H1 (cell line): ENCODE data around the gene PLAC1. TPM values are rescaled to one million over a fixed set of nuclear protein-coding genes. Genes with fewer than 3 reads are reported as not detected.

Experiments
- BACH1 ChIP-seq: IDR thresholded peaks from 2 replicates; pipeline ENCODE4 v1.6.1; 2012; ENCODE audit warnings: low read length, improper control_type of control experiment
- GABPA ChIP-seq: IDR thresholded peaks from 2 replicates; pipeline ENCODE4 v1.6.1; 2011; ENCODE audit warnings: mild to moderate bottlenecking, low read length, moderate library complexity, borderline replicate concordance; ENCODE audit not compliant: insufficient read depth
- JUND ChIP-seq: IDR thresholded peaks from 2 replicates; pipeline ENCODE4 v1.6.1; 2011; ENCODE audit warnings: mild to moderate bottlenecking, improper control_type of control experiment, low read length
- SP4 ChIP-seq: IDR thresholded peaks from 2 replicates; pipeline ENCODE4 v1.6.1; 2012; ENCODE audit warnings: low read length, inconsistent platforms
- SUZ12 ChIP-seq: fragments of 200-600 bp; sonication (generic); IDR thresholded peaks from 2 replicates; pipeline ENCODE4 v1.6.1; 2012; ENCODE audit warnings: mild to moderate bottlenecking, inconsistent platforms, low read length, moderate library complexity, mixed read lengths
- polyA plus RNA-seq, 7 experiments: library from polyadenylated mRNA; depleted of rRNA in 3 of 7; stranded (reverse) in 5 of 7; unstranded in 2 of 7; fragments of >200 nt in 5 of 7; fragments of 200-250 nt in 2 of 7; gene quantifications; 1 replicate in 5 of 7; 2 replicates in 1 of 7; 4 replicates in 1 of 7; pipeline versions ENCODE4 v1.2.1 to v1.2.3, GENCODE V29; 2011 to 2013; ENCODE audit warnings: missing spikeins in 2 of 7, mixed read lengths in 2 of 7
- total RNA-seq: library from RNA; stranded (reverse); fragmentation: NEBNext Ultra II Directional; extraction: Animal tissue kit (Norgen Biotek cat#: 25700); gene quantifications from 2 replicates; pipeline ENCODE4 v1.2.1, GENCODE V29; 2021

PLAC1 gene
- total and polyA plus RNA-seq, 2 of the 8 experiments (the other 6 are each of a cell fraction or from before 2014, with no cell fraction given) = 1.8 TPM; not detected in 1

DNA sequence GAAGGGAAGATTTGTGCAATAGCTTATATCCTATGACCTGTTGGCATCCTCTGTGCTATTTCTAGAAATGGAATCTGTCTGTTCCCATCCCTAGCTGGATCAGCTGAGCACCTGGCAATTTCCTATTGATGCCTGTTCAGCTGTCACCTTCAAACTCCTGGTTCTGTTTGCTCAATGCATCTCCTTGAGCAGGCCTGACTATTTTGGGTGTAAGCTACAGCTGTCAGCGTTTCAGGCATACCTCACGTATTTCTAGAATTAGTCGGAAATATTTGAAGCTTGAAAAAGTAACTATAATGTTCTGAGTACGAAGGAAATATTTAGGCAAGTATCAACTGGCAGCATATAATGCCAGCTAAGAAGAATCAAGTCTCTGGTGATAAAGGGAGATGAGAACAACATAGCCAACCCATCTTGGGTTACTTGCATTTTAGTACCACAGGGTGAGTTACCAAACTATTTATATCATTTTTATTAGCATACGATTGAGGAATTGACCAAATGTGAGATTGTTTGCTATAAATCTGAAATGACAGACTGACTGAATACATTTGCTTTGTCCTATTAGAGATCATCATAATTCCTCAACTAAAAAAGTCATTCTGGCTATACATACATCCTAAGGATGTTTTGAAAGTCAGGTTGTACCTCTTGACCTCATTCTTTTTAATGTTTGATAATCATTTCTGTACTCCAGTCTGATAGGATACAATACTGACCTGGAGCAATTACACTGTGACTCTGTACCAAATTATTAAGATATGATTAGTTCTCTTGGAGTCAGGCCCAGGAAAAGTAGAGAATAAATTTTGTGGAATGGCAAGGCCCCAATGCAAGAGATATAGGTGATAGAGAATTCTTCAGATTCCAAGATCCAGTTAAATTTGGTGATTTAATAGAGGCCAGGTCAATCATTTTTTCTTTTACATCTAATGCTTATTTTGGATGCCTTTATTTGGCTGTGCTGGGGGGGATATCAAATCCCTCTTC lies 36.4 kb upstream of the PLAC1 start (continued):
- TF ChIP-seq JUND = no peak
- no peak for TF ChIP-seq BACH1
- no peak for TF ChIP-seq SUZ12
- TF ChIP-seq GABPA = no peak
- no peak for TF ChIP-seq SP4
- TF ChIP-seq, all 59 proteins: peak for 0
